HepG2 (cell line): Measurements from ENCODE around the gene POP7. TPM values are rescaled to one million over a fixed set of nuclear protein-coding genes. Genes with fewer than 3 reads are reported as not detected.

Experiments
- ATAC-seq: fragments of 200-7000 bp; cut with Tn5 transposase; 3 replicates; pipeline ENCODE4 v1.9.1; 2020; ENCODE audit warnings: mild to moderate bottlenecking, moderate library complexity
- BruUV-seq: library from RNA; stranded (reverse); fragments of 400-500 nt; replicated peaks from 2 replicates; lab custom pipeline; 2021; lab: Mats Ljungman, UMichigan
- CTCF ChIA-PET: fragments of 300-600 bp; formaldehyde crosslinking; extraction: SDS; loops from one replicate; lab custom pipeline; 2021; ENCODE audit warnings: low total read pairs, inconsistent platforms, low intra/inter-chr PET ratio; lab: Yijun Ruan, JAX
- POLR2A ChIA-PET: fragments of 350-600 bp; sonication (Branson Sonifier 250); formaldehyde crosslinking; loops from one replicate; lab custom pipeline; 2020; ENCODE audit warnings: antibody characterized with exemption, inconsistent platforms; lab: Yijun Ruan, JAX
- DNase-seq: peaks from one replicate; pipeline ENCODE4 v3.0.0-alpha.2; 2015; ENCODE audit warnings: low spot score
- FAIRE-seq: peaks from 3 replicates; lab custom pipeline; 2011; peaks lifted over from hg19 to GRCh38; lab: Jason Lieb, UNC
- H2AFZ ChIP-seq: one replicate; pipeline ENCODE4 v1.6.1; 2011; ENCODE audit warnings: low read length, inconsistent platforms
- H3K27ac ChIP-seq: fragments of 300-600 bp; 3 replicates; pipeline ENCODE4 v1.8.0; 2011; ENCODE audit warnings: mixed run types, mild to moderate bottlenecking, mixed read lengths, low read length, inconsistent platforms; ENCODE audit not compliant: insufficient read depth; ENCODE audit errors: extremely low read length
- H3K27me3 ChIP-seq, 2 experiments: fragments of 200-600 bp in 1 of 2; 2 replicates in 1 of 2; 3 replicates in 1 of 2; pipeline versions ENCODE4 v1.6.0 to v1.8.0; 2011; ENCODE audit warnings: low read length in 2 of 2, mild to moderate bottlenecking in 2 of 2, moderate library complexity in 2 of 2, inconsistent platforms in 1 of 2; ENCODE audit not compliant: insufficient read depth in 2 of 2, control insufficient read depth in 1 of 2
- H3K36me3 ChIP-seq, 2 experiments: fragments of 200-600 bp in 1 of 2; replicated peaks in 1 of 2; 2 replicates in 1 of 2; 3 replicates in 1 of 2; pipeline versions ENCODE4 v1.5.1 to v1.8.0; 2011; ENCODE audit warnings: low read length in 2 of 2, inconsistent platforms in 1 of 2; ENCODE audit not compliant: insufficient read depth in 2 of 2, control insufficient read depth in 1 of 2
- H3K4me1 ChIP-seq: 2 replicates; pipeline ENCODE4 v1.5.1; 2012; ENCODE audit warnings: low read length, inconsistent platforms; ENCODE audit not compliant: insufficient read depth
- H3K4me2 ChIP-seq: 2 replicates; pipeline ENCODE4 v1.6.0; 2011; ENCODE audit warnings: low read depth, low read length, inconsistent platforms
- H3K4me3 ChIP-seq, 3 experiments: fragments of 200-600 bp in 1 of 3; sonication (generic), shearing (Covaris generic) in 1 of 3; replicated peaks in 1 of 3; 2 replicates each; pipeline ENCODE4 v1.5.1; 2011 to 2016; ENCODE audit warnings: low read length in 3 of 3, inconsistent platforms in 2 of 3, low read depth in 2 of 3, mild to moderate bottlenecking in 2 of 3, control low read depth in 1 of 3, mixed read lengths in 1 of 3; ENCODE audit not compliant: insufficient read depth in 1 of 3
- H3K79me2 ChIP-seq: one replicate; pipeline ENCODE4 v1.6.1; 2011; ENCODE audit warnings: low read length, inconsistent platforms; ENCODE audit not compliant: insufficient read depth
- H3K9ac ChIP-seq: 2 replicates; pipeline ENCODE4 v1.6.0; 2011; ENCODE audit warnings: mild to moderate bottlenecking, low read depth, low read length, inconsistent platforms; ENCODE audit not compliant: insufficient read depth
- H3K9me3 ChIP-seq: 2 replicates; pipeline ENCODE4 v1.5.1; 2012; ENCODE audit warnings: mild to moderate bottlenecking, low read length
- H4K20me1 ChIP-seq: 2 replicates; pipeline ENCODE4 v1.6.0; 2011; ENCODE audit warnings: inconsistent platforms, mild to moderate bottlenecking, low read length, moderate library complexity; ENCODE audit not compliant: insufficient read depth
- AGO1 ChIP-seq: fragments of 200-400 bp; formaldehyde crosslinking; IDR thresholded peaks from 2 replicates; pipeline ENCODE4 v1.6.1; 2017; ENCODE audit warnings: mild to moderate bottlenecking, low read depth, low read length, moderate library complexity; ENCODE audit not compliant: poor library complexity, severe bottlenecking
- ARID2 ChIP-seq: sonication (generic); formaldehyde crosslinking; IDR thresholded peaks from 2 replicates; pipeline ENCODE4 v1.8.1; 2022; ENCODE audit warnings: mild to moderate bottlenecking, missing genetic modification reagents, borderline replicate concordance
- BORCS8-MEF2B ChIP-seq: sonication (generic); formaldehyde crosslinking; IDR thresholded peaks from 2 replicates; pipeline ENCODE4 v1.8.0; 2022; ENCODE audit warnings: mild to moderate bottlenecking, missing genetic modification reagents
- ETV5 ChIP-seq: IDR thresholded peaks from 2 replicates; pipeline ENCODE4 v1.6.1; 2018; ENCODE audit warnings: missing biosample characterization, missing genetic modification reagents, inconsistent platforms, borderline replicate concordance
- EZH2 ChIP-seq: conservative IDR thresholded peaks from 2 replicates; pipeline ENCODE4 v1.6.1; 2012; ENCODE audit warnings: mild to moderate bottlenecking, low read depth, low read length, moderate library complexity
- HOXD1 ChIP-seq: sonication (generic); formaldehyde crosslinking; IDR thresholded peaks from 2 replicates; pipeline ENCODE4 v1.5.0; 2020; ENCODE audit warnings: missing genetic modification reagents
- KMT2B ChIP-seq: IDR thresholded peaks from 2 replicates; pipeline ENCODE4 v1.6.1; 2016; ENCODE audit warnings: missing genetic modification reagents, missing compliant biosample characterization
- NCOR1 ChIP-seq: fragments of 200-600 bp; sonication (generic); IDR thresholded peaks from 2 replicates; pipeline ENCODE4 v1.7.0; 2017; ENCODE audit warnings: antibody characterized with exemption, low read length, borderline replicate concordance
- NFKB2 ChIP-seq: sonication (generic); formaldehyde crosslinking; IDR thresholded peaks from 2 replicates; pipeline ENCODE4 v1.4.0; 2020; ENCODE audit warnings: missing genetic modification reagents, borderline replicate concordance
- PRPF4 ChIP-seq: fragments of 200-400 bp; formaldehyde crosslinking; IDR thresholded peaks from 2 replicates; pipeline ENCODE4 v1.6.1; 2016; ENCODE audit warnings: low read length, low read depth; ENCODE audit not compliant: poor library complexity, severe bottlenecking
- RNF2 ChIP-seq: fragments of 450-650 bp; conservative IDR thresholded peaks from 2 replicates; pipeline ENCODE4 v1.6.1; 2016; ENCODE audit warnings: low read depth
- TBX3 ChIP-seq: fragments of 450-650 bp; IDR thresholded peaks from 2 replicates; pipeline ENCODE4 v1.6.1; 2017; ENCODE audit warnings: antibody characterized with exemption, mild to moderate bottlenecking, inconsistent platforms, borderline replicate concordance
- THAP11 ChIP-seq: IDR thresholded peaks from 2 replicates; pipeline ENCODE4 v1.6.1; 2016; ENCODE audit warnings: missing biosample characterization, missing genetic modification reagents
- ZFP37 ChIP-seq: sonication (generic); formaldehyde crosslinking; IDR thresholded peaks from 2 replicates; pipeline ENCODE4 v1.4.0; 2020; ENCODE audit warnings: missing genetic modification reagents, borderline replicate concordance
- ZNF232 ChIP-seq: sonication (generic); formaldehyde crosslinking; IDR thresholded peaks from 2 replicates; pipeline ENCODE4 v1.4.0; 2020; ENCODE audit warnings: missing genetic modification reagents, borderline replicate concordance
- ZNF331 ChIP-seq: sonication (generic); formaldehyde crosslinking; IDR thresholded peaks from 2 replicates; pipeline ENCODE4 v1.4.0; 2020; ENCODE audit warnings: missing genetic modification reagents
- ZNF614 ChIP-seq: IDR thresholded peaks from 2 replicates; pipeline ENCODE4 v1.6.1; 2018; ENCODE audit warnings: missing biosample characterization, missing genetic modification reagents, inconsistent platforms, borderline replicate concordance
- ZNF749 ChIP-seq: sonication (generic); formaldehyde crosslinking; IDR thresholded peaks from 2 replicates; pipeline ENCODE4 v1.8.0; 2022; ENCODE audit warnings: mild to moderate bottlenecking, missing genetic modification reagents, moderate library complexity, borderline replicate concordance
- ZNF781 ChIP-seq: sonication (generic); formaldehyde crosslinking; IDR thresholded peaks from 2 replicates; pipeline ENCODE4 v1.5.1; 2020; ENCODE audit warnings: borderline replicate concordance, mild to moderate bottlenecking, missing genetic modification reagents; ENCODE audit errors: not compliant biosample characterization
- WGBS: methylation state at CpG from one replicate; pipeline ENCODE4 v1.1.6; 2017; ENCODE audit warnings: low lambda C conversion rate; 5-methylcytosine and 5-hydroxymethylcytosine counted together
- in situ Hi-C: cut with HindIII; loops from 2 replicates; pipeline ENCODE4 v1.10.0; 2017; ENCODE audit warnings: low pct_unique_long_range_greater_than_20kb; ENCODE audit not compliant: extremely low pct_ligation_motif_present
- intact Hi-C: fragments of 100-400 bp; cut with micrococcal nuclease; formaldehyde crosslinking; loops from one replicate; pipeline ENCODE4 v1.10.0; 2022; ENCODE audit not compliant: unreplicated experiment
- polyA plus RNA-seq, 8 experiments: library from polyadenylated mRNA; depleted of rRNA in 3 of 8; stranded (reverse) in 7 of 8; unstranded in 1 of 8; fragments of >200 nt; fragmentation: Illumina TruSeq in 4 of 8; extraction: Trizol in 4 of 8; gene quantifications; 2 replicates each; pipeline versions ENCODE4 v1.2.1 to v1.2.3, GENCODE V29; 2011 to 2016; ENCODE audit warnings: low read depth in 4 of 8, missing spikeins in 1 of 8, mixed read lengths in 1 of 8; ENCODE audit not compliant: insufficient read depth in 1 of 8
- total RNA-seq, 5 experiments: library from RNA; depleted of rRNA; stranded (reverse); fragments of >200 nt; fragmentation: Illumina TruSeq; extraction: Trizol; gene quantifications; 2 replicates each; pipeline ENCODE4 v1.2.3, GENCODE V29; 2016; ENCODE audit warnings: low read depth in 1 of 5
- TF ChIP-seq, protein P1 (sequence below): IDR thresholded peaks from 2 replicates; pipeline ENCODE4 v1.6.1; 2016; ENCODE audit warnings: control low read depth
- TF ChIP-seq, protein P2 (sequence below): sonication (generic); formaldehyde crosslinking; conservative IDR thresholded peaks from 2 replicates; pipeline ENCODE4 v1.4.0; 2020; ENCODE audit warnings: missing genetic modification reagents

POP7 gene
- total and polyA plus RNA-seq, 2 of the 13 experiments (the other 11 are each of a cell fraction or from before 2014, with no cell fraction given) = 63.9 to 91.1 TPM

DNA sequence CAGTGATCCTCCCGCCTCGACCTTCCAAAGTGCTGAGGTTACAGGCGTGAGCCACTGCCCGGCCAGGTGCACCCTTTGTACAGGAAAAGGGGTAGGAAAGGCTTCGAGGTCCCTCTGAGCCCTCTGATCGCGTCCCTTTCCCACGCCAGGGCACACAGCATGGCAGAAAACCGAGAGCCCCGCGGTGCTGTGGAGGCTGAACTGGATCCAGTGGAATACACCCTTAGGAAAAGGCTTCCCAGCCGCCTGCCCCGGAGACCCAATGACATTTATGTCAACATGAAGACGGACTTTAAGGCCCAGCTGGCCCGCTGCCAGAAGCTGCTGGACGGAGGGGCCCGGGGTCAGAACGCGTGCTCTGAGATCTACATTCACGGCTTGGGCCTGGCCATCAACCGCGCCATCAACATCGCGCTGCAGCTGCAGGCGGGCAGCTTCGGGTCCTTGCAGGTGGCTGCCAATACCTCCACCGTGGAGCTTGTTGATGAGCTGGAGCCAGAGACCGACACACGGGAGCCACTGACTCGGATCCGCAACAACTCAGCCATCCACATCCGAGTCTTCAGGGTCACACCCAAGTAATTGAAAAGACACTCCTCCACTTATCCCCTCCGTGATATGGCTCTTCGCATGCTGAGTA, 871 bp downstream of the POP7 start:
- Histone ChIP-seq H3K4me3 (peak overlapping the region; percentile 93 to 98 (median 98)), H3K4me2 (peak overlapping the region; percentile 83), H4K20me1 (no peaks in the 10 kb centered on the region), H3K27ac (peak overlapping the region; percentile 84), H2AFZ (no peak overlapping the region), H3K36me3 (no peaks in the 10 kb centered on the region), H3K9me3 (no peaks in the 10 kb centered on the region), H3K9ac (peak overlapping the region; percentile 90), H3K79me2 (peaks cover 18% of the 10 kb centered on the region), H3K27me3 (no peaks in the 10 kb centered on the region), H3K4me1 (peaks cover 30% of the 10 kb centered on the region)
- 9% methylated on average over 17 of the region's 34 CpGs for WGBS
- POLR2A ChIA-PET = interaction anchor here (1.4 to 4.6 kb wide), 6 partner anchors 14 to 262 kb away, joined by 4 to 59 read pairs (median 16); partner anchors contain the start of genes EPHB4, EPO, GNB2 and SLC12A9
- intact Hi-C loops (loop anchor here (1.0 kb wide), 1 partner anchor 168 kb away; no protein-coding TSS in a partner anchor), in situ Hi-C loops (loop anchor here (10.0 kb wide), 1 partner anchor 148 kb away; the partner anchor contains the start of gene SLC12A9)
- CTCF ChIA-PET = interaction anchor here (3.3 kb wide), 1 partner anchor 19 kb away, joined by 37 read pairs; no protein-coding TSS in a partner anchor
- ATAC-seq = peak; percentile 10; the same call in 2 of the 3 replicates
- DNase-seq = peak; percentile 61
- BruUV-seq = no TSS peak
- FAIRE-seq = no peak
- TF ChIP-seq THAP11 = peak; percentile 30; the same call in 1 of the 2 replicates
- no peak for TF ChIP-seq PRPF4
- 0 out of 2 replicates have a peak, but pooled peaks have one; percentile 35 for TF ChIP-seq HOXD1 (CRISPR knock-in tag)
- TF ChIP-seq KMT2B (CRISPR knock-in tag) = peak; percentile 22; the same call in 1 of the 2 replicates
- no peak for TF ChIP-seq ZNF749 (CRISPR knock-in tag)
- TF ChIP-seq TBX3 = no peak
- 0 out of 2 replicates have a peak, but pooled peaks have one; percentile 29 for TF ChIP-seq RNF2
- peak; percentile 71 for TF ChIP-seq BORCS8-MEF2B
- TF ChIP-seq, protein P1, sequence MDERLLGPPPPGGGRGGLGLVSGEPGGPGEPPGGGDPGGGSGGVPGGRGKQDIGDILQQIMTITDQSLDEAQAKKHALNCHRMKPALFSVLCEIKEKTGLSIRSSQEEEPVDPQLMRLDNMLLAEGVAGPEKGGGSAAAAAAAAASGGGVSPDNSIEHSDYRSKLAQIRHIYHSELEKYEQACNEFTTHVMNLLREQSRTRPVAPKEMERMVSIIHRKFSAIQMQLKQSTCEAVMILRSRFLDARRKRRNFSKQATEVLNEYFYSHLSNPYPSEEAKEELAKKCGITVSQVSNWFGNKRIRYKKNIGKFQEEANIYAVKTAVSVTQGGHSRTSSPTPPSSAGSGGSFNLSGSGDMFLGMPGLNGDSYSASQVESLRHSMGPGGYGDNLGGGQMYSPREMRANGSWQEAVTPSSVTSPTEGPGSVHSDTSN (CRISPR knock-in tag) = no peak
- TF ChIP-seq ZFP37 (CRISPR knock-in tag) = peak; percentile 73; the same call in 1 of the 2 replicates
- TF ChIP-seq, protein P2, sequence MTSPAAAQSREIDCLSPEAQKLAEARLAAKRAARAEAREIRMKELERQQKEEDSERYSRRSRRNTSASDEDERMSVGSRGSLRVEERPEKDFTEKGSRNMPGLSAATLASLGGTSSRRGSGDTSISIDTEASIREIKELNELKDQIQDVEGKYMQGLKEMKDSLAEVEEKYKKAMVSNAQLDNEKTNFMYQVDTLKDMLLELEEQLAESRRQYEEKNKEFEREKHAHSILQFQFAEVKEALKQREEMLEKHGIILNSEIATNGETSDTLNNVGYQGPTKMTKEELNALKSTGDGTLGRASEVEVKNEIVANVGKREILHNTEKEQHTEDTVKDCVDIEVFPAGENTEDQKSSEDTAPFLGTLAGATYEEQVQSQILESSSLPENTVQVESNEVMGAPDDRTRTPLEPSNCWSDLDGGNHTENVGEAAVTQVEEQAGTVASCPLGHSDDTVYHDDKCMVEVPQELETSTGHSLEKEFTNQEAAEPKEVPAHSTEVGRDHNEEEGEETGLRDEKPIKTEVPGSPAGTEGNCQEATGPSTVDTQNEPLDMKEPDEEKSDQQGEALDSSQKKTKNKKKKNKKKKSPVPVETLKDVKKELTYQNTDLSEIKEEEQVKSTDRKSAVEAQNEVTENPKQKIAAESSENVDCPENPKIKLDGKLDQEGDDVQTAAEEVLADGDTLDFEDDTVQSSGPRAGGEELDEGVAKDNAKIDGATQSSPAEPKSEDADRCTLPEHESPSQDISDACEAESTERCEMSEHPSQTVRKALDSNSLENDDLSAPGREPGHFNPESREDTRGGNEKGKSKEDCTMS (CRISPR knock-in tag) = no peak
- peak; percentile 25; the same call in 1 of the 2 replicates for TF ChIP-seq ZNF614 (CRISPR knock-in tag)
- 0 out of 2 replicates have a peak, but pooled peaks have one; percentile 10 for TF ChIP-seq ZNF331 (CRISPR knock-in tag)
- no peak for TF ChIP-seq ETV5 (CRISPR knock-in tag)
- 0 out of 2 replicates have a peak, but pooled peaks have one; percentile 14 for TF ChIP-seq NCOR1
- no peak for TF ChIP-seq EZH2
- TF ChIP-seq AGO1 = no peak
- TF ChIP-seq ARID2 (CRISPR knock-in tag) = 0 out of 2 replicates have a peak, but pooled peaks have one; percentile 56
- 0 out of 2 replicates have a peak, but pooled peaks have one; percentile 65 for TF ChIP-seq ZNF232 (CRISPR knock-in tag)
- no peak for TF ChIP-seq ZNF781 (CRISPR knock-in tag)
- TF ChIP-seq NFKB2 = peak; percentile 51; the same call in 1 of the 2 replicates
